Liver (tissue), 9 donors: ENCODE measurements around the gene KLHL2. TPM values are rescaled to one million over a fixed set of nuclear protein-coding genes. Genes with fewer than 3 reads are reported as not detected.
"Not testable (repeated sequence)": the region's sequence is repeated elsewhere in the genome, so short reads cannot be mapped to it uniquely, and the experiment has no call there.

Source experiments
- DNase-seq: peaks from one replicate; pipeline ENCODE4 v3.0.0-alpha.2; 2017; ENCODE audit warnings: low spot score
- H3K27ac ChIP-seq, 2 donors: one replicate each; pipeline ENCODE4 v1.7.0; 2013; ENCODE audit warnings: inconsistent platforms in 2 of 2, low read length in 2 of 2, control low read depth in 1 of 2, low read depth in 1 of 2, mild to moderate bottlenecking in 1 of 2
- H3K27me3 ChIP-seq, 4 donors: one replicate each; pipeline versions ENCODE4 v1.6.1 to v1.7.0; 2013; ENCODE audit warnings: low read length in 3 of 4, inconsistent platforms in 1 of 4, mild to moderate bottlenecking in 1 of 4, moderate library complexity in 1 of 4; ENCODE audit not compliant: control insufficient read depth in 4 of 4, insufficient read depth in 4 of 4
- H3K36me3 ChIP-seq, 4 donors: one replicate each; pipeline versions ENCODE4 v1.6.1 to v1.7.0; 2013; ENCODE audit warnings: low read length in 3 of 4, mild to moderate bottlenecking in 3 of 4, low read depth in 1 of 4, moderate library complexity in 1 of 4; ENCODE audit not compliant: control insufficient read depth in 4 of 4, insufficient read depth in 3 of 4
- H3K4me1 ChIP-seq, 4 donors: one replicate each; pipeline versions ENCODE4 v1.6.1 to v1.7.0; 2013; ENCODE audit warnings: low read length in 3 of 4, mild to moderate bottlenecking in 3 of 4, moderate library complexity in 1 of 4; ENCODE audit not compliant: control insufficient read depth in 4 of 4, insufficient read depth in 4 of 4
- H3K4me3 ChIP-seq, 3 donors: one replicate each; pipeline versions ENCODE4 v1.6.1 to v1.7.0; 2013; ENCODE audit warnings: low read length in 3 of 3, control low read depth in 1 of 3, low read depth in 1 of 3, mild to moderate bottlenecking in 1 of 3
- H3K9ac ChIP-seq, 2 donors: one replicate each; pipeline ENCODE4 v1.7.0; 2013; ENCODE audit warnings: low read length in 2 of 2, mild to moderate bottlenecking in 2 of 2, moderate library complexity in 2 of 2, control low read depth in 1 of 2, low read depth in 1 of 2
- H3K9me3 ChIP-seq, 4 donors: one replicate each; pipeline versions ENCODE4 v1.6.1 to v1.7.0; 2013; ENCODE audit warnings: low read length in 3 of 4; ENCODE audit not compliant: control insufficient read depth in 4 of 4
- FOXA1 ChIP-seq: IDR thresholded peaks from 2 replicates; pipeline ENCODE4 v1.6.1; 2016; ENCODE audit warnings: antibody characterized with exemption
- HNF4A ChIP-seq, 2 donors: conservative IDR thresholded peaks; 2 replicates each; pipeline ENCODE4 v1.6.1; 2016; ENCODE audit warnings: antibody characterized with exemption in 2 of 2, mild to moderate bottlenecking in 2 of 2
- HNF4G ChIP-seq: IDR thresholded peaks from 2 replicates; pipeline ENCODE4 v1.6.1; 2016; ENCODE audit warnings: antibody characterized with exemption
- JUND ChIP-seq, 2 donors: IDR thresholded peaks; 2 replicates each; pipeline ENCODE4 v1.6.1; 2016; ENCODE audit warnings: antibody characterized with exemption in 2 of 2
- NR2F2 ChIP-seq: IDR thresholded peaks from 2 replicates; pipeline ENCODE4 v1.6.1; 2016; ENCODE audit warnings: antibody characterized with exemption
- RAD21 ChIP-seq, 2 donors: IDR thresholded peaks; 2 replicates each; pipeline ENCODE4 v1.6.1; 2016; ENCODE audit warnings: antibody characterized with exemption in 2 of 2, mild to moderate bottlenecking in 2 of 2
- RXRA ChIP-seq, 2 donors: IDR thresholded peaks; 2 replicates each; pipeline ENCODE4 v1.6.1; 2017 to 2018; ENCODE audit warnings: antibody characterized with exemption in 2 of 2, mild to moderate bottlenecking in 1 of 2
- SP1 ChIP-seq: IDR thresholded peaks from 2 replicates; pipeline ENCODE4 v1.6.1; 2018; ENCODE audit warnings: antibody characterized with exemption, mild to moderate bottlenecking
- TAF1 ChIP-seq: conservative IDR thresholded peaks from 2 replicates; pipeline ENCODE4 v1.6.1; 2016; ENCODE audit warnings: antibody characterized with exemption, mild to moderate bottlenecking
- YY1 ChIP-seq: IDR thresholded peaks from 2 replicates; pipeline ENCODE4 v1.6.1; 2016; ENCODE audit warnings: antibody characterized with exemption, mild to moderate bottlenecking
- WGBS: extraction: QIAGEN DNeasy Blood & Tissue Kit; methylation state at CpG from one replicate; pipeline ENCODE4 v1.1.7; 2013; 5-methylcytosine and 5-hydroxymethylcytosine counted together
- polyA plus RNA-seq, 2 donors: library from polyadenylated mRNA; stranded (reverse) in 1 of 2; unstranded in 1 of 2; fragments of 200-250 nt in 1 of 2; fragments of >200 nt in 1 of 2; fragmentation: Nextera tagmentation in 1 of 2; extraction: Ambion mirVana in 1 of 2; gene quantifications; one replicate each; pipeline versions ENCODE4 v1.2.1 to v1.2.3, GENCODE V29; 2013 to 2015
- total RNA-seq, 2 donors: library from RNA; depleted of rRNA; stranded (reverse); fragments of >200 nt; gene quantifications; one replicate each; pipeline ENCODE4 v1.2.3, GENCODE V29; 2014
- TF ChIP-seq, protein P1 (sequence below): IDR thresholded peaks from 2 replicates; pipeline ENCODE4 v1.6.1; 2016; ENCODE audit warnings: antibody characterized with exemption, mild to moderate bottlenecking
- TF ChIP-seq, protein P2 (sequence below): IDR thresholded peaks from 2 replicates; pipeline ENCODE4 v1.6.1; 2016; ENCODE audit warnings: antibody characterized with exemption
- TF ChIP-seq, protein P3 (sequence below): fragments of 150-350 bp; IDR thresholded peaks from 2 replicates; pipeline ENCODE4 v1.5.1; 2017; ENCODE audit warnings: improper control_type of control experiment, low read depth, low read length; ENCODE audit not compliant: missing input control
- donor health status: healthy.
- donor health status: healthy.
- donor health status: healthy.
- donor health status: healthy.
- donor health status: healthy.

The KLHL2 gene
- total and polyA plus RNA-seq, 4 donors = 10.0 to 37.9 (median 13.6) TPM

DNA sequence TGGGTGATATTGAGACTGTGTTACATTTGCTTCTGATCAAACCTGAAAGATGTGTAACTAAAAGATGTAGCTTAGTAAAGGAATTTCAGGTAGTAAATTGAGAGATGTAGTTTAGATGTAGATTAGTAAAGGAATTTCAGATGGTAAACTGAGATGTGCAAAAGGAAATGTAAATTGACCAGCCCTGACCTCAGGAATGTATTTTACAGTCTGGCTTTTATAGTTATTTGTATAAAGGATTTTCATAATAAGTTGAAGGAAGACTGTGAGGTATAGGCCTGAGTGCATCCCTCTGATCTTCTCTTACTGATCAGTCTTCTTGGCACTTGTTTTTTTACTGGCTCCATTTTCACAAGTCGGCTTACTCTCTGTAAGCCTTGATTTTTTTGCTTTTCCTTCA is 3.2 kb downstream of the KLHL2 start:
- no peaks in the 10 kb centered on the region for H3K27me3 ChIP-seq
- H3K27ac ChIP-seq = no peak overlapping the region
- H3K36me3 ChIP-seq = no peaks in the 10 kb centered on the region
- H3K9ac ChIP-seq = no peak overlapping the region
- WGBS = 83% methylated on average over 1 of the region's 1 CpG
- H3K9me3 ChIP-seq = no peaks in the 10 kb centered on the region
- peaks cover 7 to 28% (median 19%) of the 10 kb centered on the region in 4 donors for H3K4me1 ChIP-seq
- TF ChIP-seq HNF4G (no peak), RAD21 (IDR thresholded peaks at IDR 0.05) (no peak), RXRA (IDR thresholded peaks at IDR 0.05) (no peak), FOXA1 (no peak), YY1 (no peak), SP1 (no peak), JUND (IDR thresholded peaks at IDR 0.05) (no peak), NR2F2 (no peak), TAF1 (no peak), HNF4A (conservative IDR thresholded peaks at IDR 0.05) (no peak)
- TF ChIP-seq, protein P1, sequence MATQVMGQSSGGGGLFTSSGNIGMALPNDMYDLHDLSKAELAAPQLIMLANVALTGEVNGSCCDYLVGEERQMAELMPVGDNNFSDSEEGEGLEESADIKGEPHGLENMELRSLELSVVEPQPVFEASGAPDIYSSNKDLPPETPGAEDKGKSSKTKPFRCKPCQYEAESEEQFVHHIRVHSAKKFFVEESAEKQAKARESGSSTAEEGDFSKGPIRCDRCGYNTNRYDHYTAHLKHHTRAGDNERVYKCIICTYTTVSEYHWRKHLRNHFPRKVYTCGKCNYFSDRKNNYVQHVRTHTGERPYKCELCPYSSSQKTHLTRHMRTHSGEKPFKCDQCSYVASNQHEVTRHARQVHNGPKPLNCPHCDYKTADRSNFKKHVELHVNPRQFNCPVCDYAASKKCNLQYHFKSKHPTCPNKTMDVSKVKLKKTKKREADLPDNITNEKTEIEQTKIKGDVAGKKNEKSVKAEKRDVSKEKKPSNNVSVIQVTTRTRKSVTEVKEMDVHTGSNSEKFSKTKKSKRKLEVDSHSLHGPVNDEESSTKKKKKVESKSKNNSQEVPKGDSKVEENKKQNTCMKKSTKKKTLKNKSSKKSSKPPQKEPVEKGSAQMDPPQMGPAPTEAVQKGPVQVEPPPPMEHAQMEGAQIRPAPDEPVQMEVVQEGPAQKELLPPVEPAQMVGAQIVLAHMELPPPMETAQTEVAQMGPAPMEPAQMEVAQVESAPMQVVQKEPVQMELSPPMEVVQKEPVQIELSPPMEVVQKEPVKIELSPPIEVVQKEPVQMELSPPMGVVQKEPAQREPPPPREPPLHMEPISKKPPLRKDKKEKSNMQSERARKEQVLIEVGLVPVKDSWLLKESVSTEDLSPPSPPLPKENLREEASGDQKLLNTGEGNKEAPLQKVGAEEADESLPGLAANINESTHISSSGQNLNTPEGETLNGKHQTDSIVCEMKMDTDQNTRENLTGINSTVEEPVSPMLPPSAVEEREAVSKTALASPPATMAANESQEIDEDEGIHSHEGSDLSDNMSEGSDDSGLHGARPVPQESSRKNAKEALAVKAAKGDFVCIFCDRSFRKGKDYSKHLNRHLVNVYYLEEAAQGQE = no peak
- TF ChIP-seq, protein P2, sequence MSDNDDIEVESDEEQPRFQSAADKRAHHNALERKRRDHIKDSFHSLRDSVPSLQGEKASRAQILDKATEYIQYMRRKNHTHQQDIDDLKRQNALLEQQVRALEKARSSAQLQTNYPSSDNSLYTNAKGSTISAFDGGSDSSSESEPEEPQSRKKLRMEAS = no peak
- TF ChIP-seq, protein P3, sequence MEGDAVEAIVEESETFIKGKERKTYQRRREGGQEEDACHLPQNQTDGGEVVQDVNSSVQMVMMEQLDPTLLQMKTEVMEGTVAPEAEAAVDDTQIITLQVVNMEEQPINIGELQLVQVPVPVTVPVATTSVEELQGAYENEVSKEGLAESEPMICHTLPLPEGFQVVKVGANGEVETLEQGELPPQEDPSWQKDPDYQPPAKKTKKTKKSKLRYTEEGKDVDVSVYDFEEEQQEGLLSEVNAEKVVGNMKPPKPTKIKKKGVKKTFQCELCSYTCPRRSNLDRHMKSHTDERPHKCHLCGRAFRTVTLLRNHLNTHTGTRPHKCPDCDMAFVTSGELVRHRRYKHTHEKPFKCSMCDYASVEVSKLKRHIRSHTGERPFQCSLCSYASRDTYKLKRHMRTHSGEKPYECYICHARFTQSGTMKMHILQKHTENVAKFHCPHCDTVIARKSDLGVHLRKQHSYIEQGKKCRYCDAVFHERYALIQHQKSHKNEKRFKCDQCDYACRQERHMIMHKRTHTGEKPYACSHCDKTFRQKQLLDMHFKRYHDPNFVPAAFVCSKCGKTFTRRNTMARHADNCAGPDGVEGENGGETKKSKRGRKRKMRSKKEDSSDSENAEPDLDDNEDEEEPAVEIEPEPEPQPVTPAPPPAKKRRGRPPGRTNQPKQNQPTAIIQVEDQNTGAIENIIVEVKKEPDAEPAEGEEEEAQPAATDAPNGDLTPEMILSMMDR = no peak
- no peak for DNase-seq
- no peak overlapping the region for H3K4me3 ChIP-seq

DNA sequence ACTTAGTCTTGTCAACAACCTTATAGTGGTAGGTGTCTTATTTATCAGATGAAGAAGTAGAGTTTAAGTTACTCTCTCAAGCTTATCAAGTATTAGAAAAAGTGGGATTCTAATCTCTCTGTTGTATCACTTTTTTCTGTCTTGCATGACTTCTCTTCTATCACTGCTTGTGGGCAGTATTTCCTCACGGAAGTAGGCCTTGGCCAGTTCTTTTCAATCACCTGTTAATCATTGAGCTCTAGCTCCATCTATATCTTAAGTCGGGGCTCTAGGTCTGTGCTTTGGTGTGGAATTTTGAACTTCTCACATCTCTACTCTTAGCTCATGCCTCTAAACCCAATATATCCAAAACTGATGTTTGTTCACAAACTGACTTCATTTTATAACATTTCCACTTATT is 5.3 kb downstream of the KLHL2 start:
- TF ChIP-seq RAD21 (IDR thresholded peaks at IDR 0.05) = peak; percentile 49 to 65
- DNase-seq, H3K9me3 ChIP-seq, H3K36me3 ChIP-seq, H3K27me3 ChIP-seq, H3K4me3 ChIP-seq, H3K9ac ChIP-seq, H3K27ac ChIP-seq: not testable (repeated sequence)
- 33% methylated on average over 2 of the region's 2 CpGs for WGBS
- peaks cover 5 to 19% (median 11%) of the 10 kb centered on the region in 4 donors for H3K4me1 ChIP-seq

DNA sequence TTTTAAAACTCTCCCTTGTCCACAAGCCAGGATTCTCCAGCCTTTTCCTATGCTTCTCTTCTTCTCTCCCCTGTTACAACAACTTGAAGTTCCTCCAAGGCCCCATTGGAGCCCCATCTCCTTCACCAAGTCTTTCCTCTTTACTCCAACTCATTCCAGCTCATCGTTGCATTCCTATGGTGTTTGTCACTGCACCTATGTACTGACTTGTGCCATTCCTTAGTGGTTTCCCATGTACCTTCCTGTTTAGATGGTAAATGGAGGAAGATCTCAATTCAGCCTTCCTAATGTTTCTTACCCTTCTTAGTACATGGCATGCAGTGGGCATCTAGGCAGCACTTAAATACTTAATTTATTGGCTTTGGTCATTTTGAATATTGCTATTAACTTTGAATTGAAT is 6.0 kb downstream of the KLHL2 start:
- not testable (repeated sequence) for H3K36me3 ChIP-seq, H3K27me3 ChIP-seq, H3K4me3 ChIP-seq, H3K9me3 ChIP-seq, H3K9ac ChIP-seq, H3K27ac ChIP-seq, DNase-seq
- 97% methylated on average over 1 of the region's 1 CpG for WGBS
- H3K4me1 ChIP-seq = peaks cover 5 to 17% (median 10%) of the 10 kb centered on the region in 4 donors

DNA sequence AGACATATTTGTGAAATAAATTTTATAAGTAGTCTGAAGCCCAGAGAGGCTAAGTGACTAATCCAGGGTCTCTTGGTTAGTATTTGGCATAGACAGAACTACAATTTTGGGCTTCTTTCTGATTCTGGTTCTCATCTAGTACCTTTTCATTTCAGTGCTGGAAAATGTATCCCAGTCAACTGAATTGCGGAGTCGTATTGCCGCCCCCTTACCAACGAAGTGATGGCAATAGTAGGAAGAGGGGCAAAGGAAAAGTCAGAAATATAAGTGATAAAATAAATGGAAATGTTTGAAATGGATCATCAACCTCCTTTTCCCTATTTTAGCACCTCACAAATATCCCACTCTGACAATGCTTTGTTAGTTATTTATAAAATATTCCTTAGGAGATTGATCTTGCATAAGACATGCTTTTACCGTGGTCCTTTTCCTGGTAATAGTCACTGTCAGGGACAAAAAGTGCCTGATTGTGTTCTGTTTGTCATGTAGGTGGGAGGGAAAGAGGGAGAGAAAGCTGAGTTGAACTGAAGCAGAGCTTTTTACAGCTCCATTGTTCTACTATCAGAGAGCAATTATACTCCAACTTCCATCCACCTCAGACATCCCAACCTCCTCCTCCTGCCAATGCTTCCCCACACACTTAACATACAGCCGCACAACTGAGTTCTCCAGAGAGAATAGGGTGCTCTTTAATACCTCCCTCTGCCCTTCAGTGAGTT is 6.8 kb downstream of the KLHL2 start:
- H3K27ac ChIP-seq, DNase-seq, H3K9ac ChIP-seq, H3K4me1 ChIP-seq, H3K9me3 ChIP-seq, H3K27me3 ChIP-seq, H3K4me3 ChIP-seq, H3K36me3 ChIP-seq: not testable (repeated sequence)
- 83% methylated on average over 6 of the region's 6 CpGs for WGBS

DNA sequence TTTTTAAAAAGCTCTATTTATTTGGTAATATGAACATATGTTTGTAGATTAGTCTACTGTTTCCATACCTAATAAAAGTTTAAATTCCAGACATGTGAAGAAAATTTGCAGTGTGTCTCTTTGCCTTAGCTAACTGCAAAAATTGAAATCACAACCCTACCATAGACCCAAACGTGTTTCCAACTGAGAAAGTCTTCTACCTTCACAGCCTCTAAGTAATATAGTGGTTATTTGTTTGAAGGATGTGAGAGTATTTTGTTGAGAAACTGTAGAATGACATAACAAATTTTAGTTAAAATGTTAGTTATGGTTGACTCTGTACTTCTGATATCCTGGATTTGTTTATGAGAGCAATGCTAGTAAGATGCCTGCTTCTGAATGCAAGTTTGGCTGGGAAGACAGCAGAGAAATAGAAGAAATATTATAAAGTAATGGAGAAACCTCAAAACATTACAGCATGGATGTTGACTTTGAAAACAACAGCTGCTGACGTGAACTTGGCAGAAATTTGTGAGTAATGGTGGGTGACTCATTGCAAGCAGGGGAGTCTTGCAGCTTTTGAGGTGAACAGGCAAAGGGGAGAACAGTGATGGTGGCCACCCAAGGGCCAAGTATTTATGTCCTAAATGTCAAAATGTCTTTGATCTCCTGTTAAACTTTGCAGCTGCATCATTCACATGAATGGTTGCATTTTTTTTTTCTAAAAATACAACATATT is 7.8 kb downstream of the KLHL2 start:
- not testable (repeated sequence) for H3K9ac ChIP-seq, H3K4me1 ChIP-seq

More for the DNA sequence above, 7.8 kb downstream of the KLHL2 start:
- not testable (repeated sequence) for H3K9me3 ChIP-seq, H3K4me3 ChIP-seq, H3K27ac ChIP-seq, H3K27me3 ChIP-seq, DNase-seq, H3K36me3 ChIP-seq
- 65% methylated on average over 2 of the region's 2 CpGs for WGBS
